Endodermal cell (in vitro differentiated cells): ENCODE measurements around the gene ARHGAP10. TPM values are rescaled to one million over a fixed set of nuclear protein-coding genes. Genes with fewer than 3 reads are reported as not detected.

Source experiments
- DNase-seq: peaks from one replicate; pipeline ENCODE4 v3.0.0-alpha.2; 2017
- H3K27ac ChIP-seq: 2 replicates; pipeline ENCODE4 v1.5.1; 2013; ENCODE audit warnings: mild to moderate bottlenecking, low read depth, low read length, moderate library complexity
- H3K27me3 ChIP-seq: 2 replicates; pipeline ENCODE4 v1.6.1; 2013; ENCODE audit warnings: mild to moderate bottlenecking, low read length, moderate library complexity; ENCODE audit not compliant: insufficient read depth, control insufficient read depth, poor library complexity, severe bottlenecking
- H3K36me3 ChIP-seq: 2 replicates; pipeline ENCODE4 v1.7.0; 2013; ENCODE audit warnings: mild to moderate bottlenecking, low read length, moderate library complexity; ENCODE audit not compliant: control insufficient read depth, insufficient read depth
- H3K4me1 ChIP-seq: one replicate; pipeline ENCODE4 v1.7.0; 2013; ENCODE audit warnings: low read length; ENCODE audit not compliant: control insufficient read depth, insufficient read depth
- H3K4me3 ChIP-seq: 2 replicates; pipeline ENCODE4 v1.5.1; 2013; ENCODE audit warnings: mild to moderate bottlenecking, low read length, moderate library complexity
- H3K9ac ChIP-seq: 2 replicates; pipeline ENCODE4 v1.6.1; 2013; ENCODE audit warnings: mild to moderate bottlenecking, low read length, moderate library complexity; ENCODE audit not compliant: poor library complexity, severe bottlenecking; ENCODE audit errors: extremely low read depth
- H3K9me3 ChIP-seq: 2 replicates; pipeline ENCODE4 v1.6.1; 2013; ENCODE audit warnings: mild to moderate bottlenecking, low read length, moderate library complexity; ENCODE audit not compliant: control insufficient read depth
- H3K27ac Mint-ChIP-seq: 2 replicates; pipeline ENCODE4 v1.8.0; 2020; ENCODE audit warnings: mixed read lengths
- H3K27me3 Mint-ChIP-seq: 2 replicates; pipeline ENCODE4 v1.8.0; 2021; ENCODE audit warnings: mild to moderate bottlenecking, mixed read lengths; ENCODE audit not compliant: insufficient read depth
- H3K36me3 Mint-ChIP-seq: 2 replicates; pipeline ENCODE4 v1.8.0; 2020; ENCODE audit warnings: low read depth, mixed read lengths
- H3K4me1 Mint-ChIP-seq: 2 replicates; pipeline ENCODE4 v1.8.0; 2020; ENCODE audit warnings: mixed read lengths
- H3K4me3 Mint-ChIP-seq: 2 replicates; pipeline ENCODE4 v1.8.0; 2020; ENCODE audit warnings: mild to moderate bottlenecking, moderate library complexity, mixed read lengths
- H3K9me3 Mint-ChIP-seq: 2 replicates; pipeline ENCODE4 v1.8.0; 2020; ENCODE audit warnings: mild to moderate bottlenecking, mixed read lengths
- CTCF ChIP-seq: fragments of 200-600 bp; sonication (generic); conservative IDR thresholded peaks from 2 replicates; pipeline ENCODE4 v1.5.0; 2021; ENCODE audit warnings: antibody characterized with exemption, mild to moderate bottlenecking
- WGBS, 2 experiments: methylation state at CpG; one replicate each; pipeline versions ENCODE4 v1.1.5 to v1.1.7; 2013; ENCODE audit warnings: missing lambda C conversion rate in 2 of 2, mixed read lengths in 1 of 2; ENCODE audit not compliant: insufficient coverage in 1 of 2, insufficient read length in 1 of 2; 5-methylcytosine and 5-hydroxymethylcytosine counted together
- total RNA-seq, 2 donors: library from RNA; stranded (reverse); fragmentation: NEBNext Ultra II Directional in 1 of 2; extraction: Animal tissue kit (Norgen Biotek cat#: 25700) in 1 of 2; gene quantifications; 2 replicates in 1 of 2; 3 replicates in 1 of 2; pipeline ENCODE4 v1.2.1, GENCODE V29; 2021

The ARHGAP10 gene
- total RNA-seq, 2 donors from 2014 or later, result 9.1 to 11.8 TPM

GRCh38 chr4:147950841-147951240, 219.0 kb downstream of the ARHGAP10 start:
- no peak for TF ChIP-seq CTCF
- H3K9me3 ChIP-seq, result peaks cover 6% of the 10 kb centered on the region
- no peak overlapping the region for H3K27ac ChIP-seq
- H3K4me3 ChIP-seq, result no peak overlapping the region
- H3K9ac ChIP-seq, result no peak overlapping the region
- Mint-ChIP-seq H3K36me3 (peaks cover 27% of the 10 kb centered on the region), H3K27me3 (no peaks in the 10 kb centered on the region), H3K4me3 (no peak overlapping the region), H3K27ac (no peak overlapping the region), H3K9me3 (peaks cover 2% of the 10 kb centered on the region), H3K4me1 (no peaks in the 10 kb centered on the region)
- H3K27me3 ChIP-seq, result no peaks in the 10 kb centered on the region
- H3K4me1 ChIP-seq, result no peaks in the 10 kb centered on the region
- peaks cover 4% of the 10 kb centered on the region for H3K36me3 ChIP-seq
- no peak for DNase-seq
- WGBS, 2 experiments, result 96% methylated on average over 2 of the region's 2 CpGs; no CpG with 5 or more reads in 1 of the 2 experiments

- Histone ChIP-seq H3K27me3 (no peaks in the 10 kb centered on the region), H3K36me3 (no peaks in the 10 kb centered on the region)
- no peak for TF ChIP-seq CTCF
Measured at GRCh38 chr4:147954850-147955249, 223.0 kb downstream of the ARHGAP10 start.

GRCh38 chr4:147955827-147956558, 224.1 kb downstream of the ARHGAP10 start:
- H3K27ac Mint-ChIP-seq, result no peak overlapping the region
- no peak overlapping the region for H3K4me3 Mint-ChIP-seq
- peaks cover 3% of the 10 kb centered on the region for H3K36me3 Mint-ChIP-seq
- TF ChIP-seq CTCF, result no peak
- no peaks in the 10 kb centered on the region for H3K4me1 ChIP-seq
- H3K9me3 Mint-ChIP-seq, result peaks cover 2% of the 10 kb centered on the region
- WGBS, 2 experiments, result 48 to 75% methylated on average over 3 to 4 of the region's 4 CpGs
- H3K4me3 ChIP-seq, result no peak overlapping the region
- H3K36me3 ChIP-seq, result no peaks in the 10 kb centered on the region
- H3K4me1 Mint-ChIP-seq, result peaks cover 9% of the 10 kb centered on the region
- H3K27me3 Mint-ChIP-seq, result no peaks in the 10 kb centered on the region
- H3K27ac ChIP-seq, result no peak overlapping the region
- DNase-seq, result no peak
- no peak overlapping the region for H3K9ac ChIP-seq
- no peaks in the 10 kb centered on the region for H3K9me3 ChIP-seq
- H3K27me3 ChIP-seq, result no peaks in the 10 kb centered on the region

More at GRCh38 chr4:147954850-147955249, 223.0 kb downstream of the ARHGAP10 start:
- Mint-ChIP-seq H3K27ac (no peak overlapping the region), H3K27me3 (no peaks in the 10 kb centered on the region), H3K4me3 (no peak overlapping the region), H3K4me1 (peaks cover 9% of the 10 kb centered on the region), H3K9me3 (peaks cover 2% of the 10 kb centered on the region), H3K36me3 (peaks cover 3% of the 10 kb centered on the region)
- Histone ChIP-seq H3K9me3 (no peaks in the 10 kb centered on the region), H3K27ac (no peak overlapping the region), H3K4me1 (no peaks in the 10 kb centered on the region), H3K4me3 (no peak overlapping the region), H3K9ac (no peak overlapping the region)
- WGBS, 2 experiments, result 89 to 90% methylated on average over 1 of the region's 2 CpGs
- no peak for DNase-seq
